ENCODE results near the gene TMEM120B. TPM values are rescaled to one million over a fixed set of nuclear protein-coding genes. Genes with fewer than 3 reads are reported as not detected.
"Not testable (repeated sequence)": the region's sequence is repeated elsewhere in the genome, so short reads cannot be mapped to it uniquely, and the experiment has no call there.

TMEM120B gene
- total RNA-seq, 3 donors from 2014 or later = 5.4 to 8.2 (median 6.1) TPM

DNA sequence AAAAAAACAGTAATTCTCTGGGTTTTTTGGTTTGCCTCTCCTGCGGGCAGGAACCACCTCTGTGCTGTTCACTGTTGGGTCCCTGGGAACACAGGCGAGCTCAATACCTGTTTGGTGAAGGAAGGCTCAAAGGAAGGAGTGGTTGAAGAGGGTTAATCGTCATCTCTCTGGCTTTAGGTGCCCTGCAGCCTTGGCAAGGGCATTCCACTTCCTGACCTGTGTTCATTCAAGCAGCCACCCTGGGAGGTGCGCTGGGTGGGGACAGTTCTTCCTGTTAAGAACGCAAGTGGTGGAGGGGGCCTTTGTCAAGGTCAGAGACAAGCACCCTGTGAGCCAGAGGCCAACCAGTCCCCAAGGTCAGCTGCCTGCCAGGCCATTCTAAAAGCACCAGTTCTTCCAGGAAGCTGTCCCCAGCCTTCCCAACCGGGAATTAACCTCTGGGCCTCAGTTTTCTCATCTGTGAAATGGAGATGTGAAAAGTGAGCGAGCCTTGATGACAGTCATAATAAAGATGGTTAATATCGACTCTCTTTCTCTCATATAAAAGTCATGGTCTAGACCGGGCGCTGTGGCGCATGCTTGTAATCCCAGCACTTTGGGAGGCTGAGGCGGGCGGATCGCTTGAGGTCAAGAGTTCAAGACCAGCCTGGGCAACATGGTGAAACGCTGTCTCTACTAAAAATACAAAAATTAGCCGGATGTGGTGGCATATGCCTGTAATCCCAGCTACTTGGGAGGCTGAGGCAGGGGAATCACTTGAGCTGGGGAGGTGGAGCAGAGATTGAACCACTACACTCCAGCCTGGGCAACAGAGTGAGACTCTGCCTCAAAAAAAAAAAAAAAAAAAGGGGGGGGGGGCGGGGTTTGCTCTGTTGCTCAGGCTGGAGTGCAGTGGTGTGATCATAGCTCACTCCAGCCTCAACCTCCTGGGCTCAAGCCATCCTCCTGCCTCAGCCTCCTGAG, 74.8 kb downstream of the TMEM120B start:
- H3K27ac ChIP-seq = peak overlapping the region in 1 of 2 donors; percentile 69
- DNase-seq (ENCODE audit: low spot score in 2 of 2) = no peak
- no peak overlapping the region for H3K4me3 ChIP-seq
- intact Hi-C loops (cut with DNase I; ENCODE audit: low total_unique reads) = no loop called here
- no peaks in the 10 kb centered on the region for H3K36me3 ChIP-seq
- no peaks in the 10 kb centered on the region for H3K4me1 ChIP-seq
- no peaks in the 10 kb centered on the region for H3K9me3 ChIP-seq
- no peaks in the 10 kb centered on the region for H3K27me3 ChIP-seq
- TF ChIP-seq POLR2A (IDR thresholded peaks at IDR 0.05) = no peak
- TF ChIP-seq, protein P1, sequence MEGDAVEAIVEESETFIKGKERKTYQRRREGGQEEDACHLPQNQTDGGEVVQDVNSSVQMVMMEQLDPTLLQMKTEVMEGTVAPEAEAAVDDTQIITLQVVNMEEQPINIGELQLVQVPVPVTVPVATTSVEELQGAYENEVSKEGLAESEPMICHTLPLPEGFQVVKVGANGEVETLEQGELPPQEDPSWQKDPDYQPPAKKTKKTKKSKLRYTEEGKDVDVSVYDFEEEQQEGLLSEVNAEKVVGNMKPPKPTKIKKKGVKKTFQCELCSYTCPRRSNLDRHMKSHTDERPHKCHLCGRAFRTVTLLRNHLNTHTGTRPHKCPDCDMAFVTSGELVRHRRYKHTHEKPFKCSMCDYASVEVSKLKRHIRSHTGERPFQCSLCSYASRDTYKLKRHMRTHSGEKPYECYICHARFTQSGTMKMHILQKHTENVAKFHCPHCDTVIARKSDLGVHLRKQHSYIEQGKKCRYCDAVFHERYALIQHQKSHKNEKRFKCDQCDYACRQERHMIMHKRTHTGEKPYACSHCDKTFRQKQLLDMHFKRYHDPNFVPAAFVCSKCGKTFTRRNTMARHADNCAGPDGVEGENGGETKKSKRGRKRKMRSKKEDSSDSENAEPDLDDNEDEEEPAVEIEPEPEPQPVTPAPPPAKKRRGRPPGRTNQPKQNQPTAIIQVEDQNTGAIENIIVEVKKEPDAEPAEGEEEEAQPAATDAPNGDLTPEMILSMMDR (IDR thresholded peaks at IDR 0.05) = no peak
- TF ChIP-seq POLR2AphosphoS5 (IDR thresholded peaks at IDR 0.05) = no peak

DNA sequence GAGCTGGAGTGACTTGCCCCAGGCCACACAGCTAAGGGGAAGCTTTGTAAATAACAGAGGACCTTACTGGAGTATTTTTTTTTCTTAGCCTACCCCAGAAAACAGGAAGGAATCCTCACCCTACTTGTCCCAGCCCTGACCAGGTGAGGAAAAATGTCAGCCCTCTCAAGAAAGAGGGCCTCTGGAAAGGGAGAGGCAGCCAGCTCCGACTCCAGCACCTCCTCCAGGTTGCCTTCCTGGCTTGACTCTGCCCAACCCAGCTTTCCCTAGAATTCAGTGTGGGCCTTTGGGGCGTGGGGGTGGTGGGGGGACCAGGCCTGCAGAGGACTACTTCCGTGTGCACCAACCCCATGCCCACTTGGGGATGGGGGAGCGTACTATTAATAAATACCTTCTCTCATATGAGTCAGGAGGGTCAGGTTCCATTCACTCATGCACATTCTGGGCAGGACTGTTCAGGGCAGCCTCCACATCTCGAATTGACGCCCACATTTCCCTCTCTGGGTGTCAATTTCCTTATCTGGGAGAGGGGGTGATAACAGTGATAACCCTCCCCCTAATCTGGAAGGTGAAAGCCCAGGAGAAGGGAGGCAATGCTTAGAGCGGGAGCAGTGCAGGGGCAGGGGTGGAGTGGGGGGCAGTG, 75.7 kb downstream of the TMEM120B start:
- Histone ChIP-seq H3K4me3 (no peak overlapping the region), H3K27me3 (no peaks in the 10 kb centered on the region), H3K27ac (no peak overlapping the region), H3K9me3 (no peaks in the 10 kb centered on the region), H3K36me3 (no peaks in the 10 kb centered on the region), H3K4me1 (no peaks in the 10 kb centered on the region)
- intact Hi-C loops (cut with DNase I; ENCODE audit: low total_unique reads) = no loop called here
- TF ChIP-seq POLR2A (IDR thresholded peaks at IDR 0.05) = no peak
- TF ChIP-seq POLR2AphosphoS5 (IDR thresholded peaks at IDR 0.05) = no peak
- no peak for DNase-seq (ENCODE audit: low spot score in 2 of 2)

DNA sequence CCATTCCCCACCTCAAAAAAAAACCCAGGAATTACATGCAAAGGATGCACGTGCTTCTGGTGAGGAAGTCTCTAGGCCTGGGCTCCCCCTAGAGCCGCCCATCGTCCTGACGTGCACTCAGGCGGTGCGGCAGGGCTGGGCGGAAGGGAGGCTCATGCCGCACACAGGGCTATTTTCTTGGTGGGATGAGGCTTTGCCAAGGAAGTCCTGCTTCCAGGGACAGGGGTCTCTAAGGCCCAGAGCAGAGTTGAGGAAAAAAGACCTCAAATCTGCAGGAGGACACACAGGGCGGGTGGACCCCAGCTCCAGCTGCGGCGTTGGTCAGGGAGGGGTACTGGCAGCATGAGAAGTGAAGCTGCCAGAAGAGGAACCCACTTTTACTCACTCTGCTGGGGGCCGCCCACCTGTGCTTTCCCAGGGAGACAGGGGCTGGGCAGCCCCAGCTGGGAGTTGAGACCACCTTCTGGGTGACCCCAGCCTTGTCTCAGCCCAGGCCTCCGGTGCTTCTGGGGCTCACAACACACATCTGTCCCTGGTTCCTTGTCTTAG, 76.8 kb downstream of the TMEM120B start:
- Histone ChIP-seq H3K36me3 (no peaks in the 10 kb centered on the region), H3K9me3 (no peaks in the 10 kb centered on the region), H3K27me3 (no peaks in the 10 kb centered on the region), H3K4me1 (peaks cover 0 to under 1% of the 10 kb centered on the region in 2 donors), H3K4me3 (no peak overlapping the region), H3K27ac (peak overlapping the region; percentile 25 to 74)
- no peak for DNase-seq (ENCODE audit: low spot score in 2 of 2)
- intact Hi-C loops (cut with DNase I; ENCODE audit: low total_unique reads) = no loop called here
- TF ChIP-seq POLR2A (IDR thresholded peaks at IDR 0.05) (no peak), POLR2AphosphoS5 (IDR thresholded peaks at IDR 0.05) (no peak)
- TF ChIP-seq, protein P1 (IDR thresholded peaks at IDR 0.05) = no peak

DNA sequence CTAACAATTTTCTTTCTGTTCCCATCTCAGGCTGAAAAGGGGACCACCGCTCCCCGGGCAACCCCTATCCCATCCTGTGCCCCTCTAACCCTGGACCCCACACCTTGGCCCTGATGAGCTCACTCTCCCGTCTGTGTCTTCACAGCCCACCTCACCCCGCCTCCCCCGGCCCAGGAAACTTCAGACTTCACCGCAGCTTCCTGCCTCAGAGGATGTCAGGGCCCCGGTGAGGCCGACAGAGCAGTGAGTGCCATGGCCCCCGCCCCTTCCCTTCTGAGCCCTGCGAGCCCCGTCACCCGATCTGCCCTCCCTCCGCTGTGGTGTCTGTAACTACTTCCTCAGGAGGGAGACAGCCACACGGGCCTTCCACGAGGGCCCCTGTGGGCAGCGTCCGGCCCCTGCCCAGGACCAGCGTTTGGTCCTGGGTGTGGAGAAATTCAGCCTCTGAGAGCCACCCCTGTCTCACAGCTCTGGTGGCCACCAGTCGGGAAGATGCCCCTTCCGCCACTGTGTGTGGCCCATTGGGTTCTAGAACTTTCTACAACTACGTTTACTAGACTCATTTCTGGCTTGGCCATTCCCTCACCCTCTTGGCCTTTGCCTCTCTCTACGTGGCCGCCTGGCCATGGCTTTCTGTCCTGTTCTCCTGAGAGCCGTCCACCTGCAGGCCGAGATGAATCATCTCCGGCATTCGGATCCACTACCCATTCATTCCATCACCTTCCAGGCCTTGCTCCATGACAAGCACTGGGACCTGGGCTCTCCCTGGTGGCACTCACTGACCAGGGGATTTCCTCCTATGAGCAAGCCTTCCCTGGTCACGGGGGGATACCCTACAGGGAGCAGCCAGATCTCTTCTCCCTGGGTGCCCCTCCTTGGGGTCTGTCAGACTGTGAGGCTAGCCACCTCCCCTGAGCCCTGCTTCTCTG, 77.5 kb downstream of the TMEM120B start:
- Histone ChIP-seq H3K9me3 (no peaks in the 10 kb centered on the region), H3K27me3 (no peaks in the 10 kb centered on the region), H3K36me3 (no peaks in the 10 kb centered on the region), H3K4me3 (no peak overlapping the region), H3K27ac (peak overlapping the region; percentile 25 to 74), H3K4me1 (peaks cover 0 to 5% of the 10 kb centered on the region in 2 donors)
- TF ChIP-seq, protein P1 (IDR thresholded peaks at IDR 0.05) = no peak
- no peak for DNase-seq (ENCODE audit: low spot score in 2 of 2)
- intact Hi-C loops (cut with DNase I; ENCODE audit: low total_unique reads) = loop anchor here (5.0 kb wide), 1 partner anchor 517 kb away; no protein-coding TSS in a partner anchor

DNA sequence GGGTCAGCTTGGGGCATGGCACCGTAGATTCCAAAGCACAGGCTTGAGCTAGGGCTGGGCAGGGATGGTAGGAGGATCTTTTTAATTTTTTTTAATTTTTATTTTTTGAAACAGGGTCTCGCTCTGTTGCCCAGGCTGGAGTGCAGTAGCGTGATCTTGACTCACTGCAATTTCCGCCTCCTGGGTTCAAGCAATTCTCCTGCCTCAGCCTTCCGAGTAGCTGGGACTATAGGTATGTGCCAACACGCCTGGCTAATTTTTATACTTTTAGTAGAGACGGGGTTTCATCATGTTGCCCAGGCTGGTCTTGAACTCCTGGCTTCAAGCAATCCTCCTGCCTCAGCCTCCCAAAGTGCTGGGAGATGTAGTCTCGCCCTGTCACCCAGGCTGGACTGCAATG, 78.2 kb downstream of the TMEM120B start:
- H3K36me3 ChIP-seq; DNase-seq (ENCODE audit: low spot score in 2 of 2); H3K4me3 ChIP-seq; H3K27me3 ChIP-seq; H3K9me3 ChIP-seq; H3K27ac ChIP-seq: not testable (repeated sequence)
- H3K4me1 ChIP-seq = peaks cover 0 to 11% of the 10 kb centered on the region in 2 donors
- intact Hi-C loops (cut with DNase I; ENCODE audit: low total_unique reads) = loop anchor here (5.0 kb wide), 1 partner anchor 517 kb away; no protein-coding TSS in a partner anchor

All from breast epithelium (tissue), 4 donors.